Muscle of leg (tissue), 16 donors: ENCODE results near the gene EMC9. TPM values are rescaled to one million over a fixed set of nuclear protein-coding genes. Genes with fewer than 3 reads are reported as not detected.

Source experiments
- DNase-seq: peaks from one replicate; pipeline ENCODE4 v3.0.0; 2013
- H3K27ac ChIP-seq: one replicate; pipeline ENCODE4 v1.5.1; 2013; ENCODE audit warnings: mild to moderate bottlenecking, low read length, control low read depth
- H3K27me3 ChIP-seq: one replicate; pipeline ENCODE4 v1.6.1; 2013; ENCODE audit warnings: low read length; ENCODE audit not compliant: control insufficient read depth, insufficient read depth
- H3K36me3 ChIP-seq: one replicate; pipeline ENCODE4 v1.6.1; 2013; ENCODE audit warnings: low read length; ENCODE audit not compliant: control insufficient read depth, insufficient read depth
- H3K4me1 ChIP-seq: one replicate; pipeline ENCODE4 v1.6.1; 2013; ENCODE audit warnings: low read length; ENCODE audit not compliant: control insufficient read depth, insufficient read depth
- H3K4me3 ChIP-seq: one replicate; pipeline ENCODE4 v1.5.1; 2013; ENCODE audit warnings: low read length, control low read depth
- H3K9me3 ChIP-seq: replicated peaks from 2 replicates; pipeline ENCODE4 v1.6.1; 2013; ENCODE audit warnings: low read depth, low read length; ENCODE audit not compliant: control insufficient read depth
- WGBS: methylation state at CpG from one replicate; pipeline ENCODE4 v1.1.5; 2013; ENCODE audit warnings: missing lambda C conversion rate; ENCODE audit not compliant: insufficient coverage; 5-methylcytosine and 5-hydroxymethylcytosine counted together
- long read RNA-seq, 11 donors: transcript quantifications; one replicate each; lab custom pipeline, GENCODE V29; 2026
- polyA plus RNA-seq, 8 donors: library from polyadenylated mRNA; unstranded; fragments of 120-200 nt; gene quantifications; one replicate each; pipeline versions ENCODE4 v1.2.1 to v1.2.3, GENCODE V29; 2013; ENCODE audit warnings: inconsistent platforms in 1 of 8, low replicate concordance in 1 of 8; ENCODE audit not compliant: insufficient read length in 8 of 8, insufficient read depth in 1 of 8
- total RNA-seq: library from RNA; stranded (reverse); fragments of 120-200 nt; gene quantifications from one replicate; pipeline ENCODE4 v1.2.4, GENCODE V29; 2013

The EMC9 gene, protein sequence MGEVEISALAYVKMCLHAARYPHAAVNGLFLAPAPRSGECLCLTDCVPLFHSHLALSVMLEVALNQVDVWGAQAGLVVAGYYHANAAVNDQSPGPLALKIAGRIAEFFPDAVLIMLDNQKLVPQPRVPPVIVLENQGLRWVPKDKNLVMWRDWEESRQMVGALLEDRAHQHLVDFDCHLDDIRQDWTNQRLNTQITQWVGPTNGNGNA
- 29.9 TPM for total RNA-seq
- 10 to 100 TPM; 22.4 to 40.0 (median 29.4) TPM for polyA plus RNA-seq
- long read RNA-seq, donor 1, transcript EMC9-203 (1 exons, 565 nt) = major isoform, 8 of 27 reads
- long read RNA-seq, donor 1, partial matches to known transcripts = 14 of 27 reads
- long read RNA-seq, donor 1, other reads (novel, unspliced or antisense) = 0 of 27 reads
- long read RNA-seq, donor 2, partial matches to known transcripts = 0 of 4 reads
- long read RNA-seq, donor 2, other reads (novel, unspliced or antisense) = 0 of 4 reads
- long read RNA-seq, donor 3, transcript EMC9-203 (1 exons, 565 nt) = minor isoform, 5 of 48 reads
- long read RNA-seq, donor 3, transcript EMC9-201 (6 exons, 835 nt) = major isoform, 9 of 48 reads
- long read RNA-seq, donor 3, transcript EMC9-202 (5 exons, 953 nt) = minor isoform, 6 of 48 reads
- long read RNA-seq, donor 3, partial matches to known transcripts = 19 of 48 reads
- long read RNA-seq, donor 3, other reads (novel, unspliced or antisense) = 5 of 48 reads
- long read RNA-seq, donor 4, transcript EMC9-201 (6 exons, 835 nt) = major isoform, 7 of 20 reads
- long read RNA-seq, donor 4, transcript EMC9-203 (1 exons, 565 nt) = major isoform, 7 of 20 reads
- long read RNA-seq, donor 4, partial matches to known transcripts = 5 of 20 reads
- long read RNA-seq, donor 4, other reads (novel, unspliced or antisense) = 0 of 20 reads
- long read RNA-seq, donor 5, transcript EMC9-202 (5 exons, 953 nt) = minor isoform, 8 of 84 reads
- long read RNA-seq, donor 5, transcript EMC9-201 (6 exons, 835 nt) = minor isoform, 11 of 84 reads
- long read RNA-seq, donor 5, transcript EMC9-203 (1 exons, 565 nt) = major isoform, 14 of 84 reads
- long read RNA-seq, donor 5, partial matches to known transcripts = 38 of 84 reads
- long read RNA-seq, donor 5, other reads (novel, unspliced or antisense) = 8 of 84 reads
- long read RNA-seq, donor 6, transcript EMC9-203 (1 exons, 565 nt) = minor isoform, 9 of 63 reads
- long read RNA-seq, donor 6, transcript EMC9-201 (6 exons, 835 nt) = major isoform, 11 of 63 reads
- long read RNA-seq, donor 6, transcript EMC9-206 (5 exons, 872 nt) = minor isoform, 7 of 63 reads
- long read RNA-seq, donor 6, transcript EMC9-202 (5 exons, 953 nt) = minor isoform, 8 of 63 reads
- long read RNA-seq, donor 6, partial matches to known transcripts = 28 of 63 reads
- long read RNA-seq, donor 6, other reads (novel, unspliced or antisense) = 0 of 63 reads
- long read RNA-seq, donor 7, transcript EMC9-203 (1 exons, 565 nt) = major isoform, 10 of 43 reads
- long read RNA-seq, donor 7, transcript EMC9-202 (5 exons, 953 nt) = minor isoform, 7 of 43 reads
- long read RNA-seq, donor 7, partial matches to known transcripts = 22 of 43 reads
- long read RNA-seq, donor 7, other reads (novel, unspliced or antisense) = 0 of 43 reads
- long read RNA-seq, donor 8, transcript EMC9-202 (5 exons, 953 nt) = major isoform, 5 of 23 reads
- long read RNA-seq, donor 8, partial matches to known transcripts = 6 of 23 reads
- long read RNA-seq, donor 8, other reads (novel, unspliced or antisense) = 5 of 23 reads
- long read RNA-seq, donor 9, transcript EMC9-203 (1 exons, 565 nt) = major isoform, 5 of 258 reads
- long read RNA-seq, donor 9, partial matches to known transcripts = 173 of 258 reads
- long read RNA-seq, donor 9, other reads (novel, unspliced or antisense) = 74 of 258 reads
- long read RNA-seq, donor 10, transcript EMC9-201 (6 exons, 835 nt) = major isoform, 7 of 13 reads
- long read RNA-seq, donor 10, partial matches to known transcripts = 0 of 13 reads
- long read RNA-seq, donor 10, other reads (novel, unspliced or antisense) = 0 of 13 reads
- long read RNA-seq, donor 11, transcript EMC9-203 (1 exons, 565 nt) = major isoform, 8 of 27 reads
- long read RNA-seq, donor 11, partial matches to known transcripts = 14 of 27 reads
- long read RNA-seq, donor 11, other reads (novel, unspliced or antisense) = 0 of 27 reads

- H3K4me3 ChIP-seq = peak within 1 kb of the TSS; percentile 94
- peak; percentile 100 for DNase-seq
- H3K4me1 ChIP-seq = peaks cover 60% of the 10 kb centered on the region
- peaks cover 54% of the 10 kb centered on the region for H3K36me3 ChIP-seq
- H3K9me3 ChIP-seq = no peaks in the 10 kb centered on the region
- no peaks in the 10 kb centered on the region for H3K27me3 ChIP-seq
- WGBS = under 1% methylated on average over 65 of the region's 65 CpGs
- peak within 1 kb of the TSS; percentile 99 for H3K27ac ChIP-seq
Measured at GRCh38 chr14:24141097-24141880, at the start of gene EMC9. TSS of gene EMC9 (minus strand) at chr14:24141591. CDS start at chr14:24141304, 287 bp downstream.

DNA sequence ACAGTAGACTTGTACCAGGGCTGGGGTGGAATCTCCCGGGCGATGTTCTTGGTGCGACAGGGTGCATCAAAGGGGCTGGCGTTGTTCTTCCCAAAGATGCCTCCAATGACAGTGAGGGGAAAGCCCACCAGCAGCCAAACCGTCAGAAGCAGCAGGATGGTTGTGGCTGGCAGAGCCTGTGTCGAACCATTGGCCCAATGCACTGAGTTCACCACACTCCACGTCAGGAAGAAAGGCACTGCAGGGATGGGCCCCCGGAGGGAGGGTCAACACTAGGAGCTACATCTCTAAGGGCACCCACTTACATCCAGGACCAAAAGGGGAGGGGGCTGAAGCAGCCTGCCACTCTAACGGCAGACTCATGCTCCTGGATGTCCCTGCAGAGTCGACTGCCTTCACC is 49.0 kb upstream of the EMC9 start:
- 95% methylated on average over 6 of the region's 10 CpGs for WGBS
- DNase-seq = no peak
- H3K36me3 ChIP-seq = peaks cover 51% of the 10 kb centered on the region
- H3K4me3 ChIP-seq = no peak overlapping the region
- no peaks in the 10 kb centered on the region for H3K27me3 ChIP-seq
- peaks cover 23% of the 10 kb centered on the region for H3K4me1 ChIP-seq
- no peak overlapping the region for H3K27ac ChIP-seq
- no peaks in the 10 kb centered on the region for H3K9me3 ChIP-seq

- peaks cover 60% of the 10 kb centered on the region for H3K36me3 ChIP-seq
- 100% methylated on average over 5 of the region's 9 CpGs for WGBS
- no peaks in the 10 kb centered on the region for H3K9me3 ChIP-seq
- H3K27ac ChIP-seq = no peak overlapping the region
- H3K4me1 ChIP-seq = peaks cover 17% of the 10 kb centered on the region
- no peaks in the 10 kb centered on the region for H3K27me3 ChIP-seq
- DNase-seq = no peak
- H3K4me3 ChIP-seq = no peak overlapping the region
Measured at GRCh38 chr14:24189460-24189859, 48.1 kb upstream of the EMC9 start.

DNA sequence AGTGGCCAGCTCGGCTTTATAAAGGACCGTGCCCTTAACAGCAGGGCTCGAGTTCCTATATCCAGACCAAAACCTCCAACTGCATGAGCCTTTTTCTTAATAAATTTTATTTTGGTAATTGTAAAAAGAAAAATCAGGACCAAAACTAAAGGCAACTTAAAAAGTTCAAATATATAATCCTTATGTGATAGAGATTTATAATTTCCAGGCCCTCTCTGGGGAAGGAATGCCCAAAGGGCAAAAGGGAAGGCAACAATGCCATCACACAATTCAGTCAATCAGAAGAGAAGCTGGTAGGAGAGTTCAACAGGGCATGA is 47.6 kb upstream of the EMC9 start:
- peak overlapping the region; percentile 32 for H3K27ac ChIP-seq
- peaks cover 63% of the 10 kb centered on the region for H3K36me3 ChIP-seq
- no peaks in the 10 kb centered on the region for H3K9me3 ChIP-seq
- no peak for DNase-seq
- H3K27me3 ChIP-seq = no peaks in the 10 kb centered on the region
- WGBS = 0% methylated on average over 1 of the region's 3 CpGs
- peaks cover 16% of the 10 kb centered on the region for H3K4me1 ChIP-seq
- peak overlapping the region; percentile 79 for H3K4me3 ChIP-seq

- Histone ChIP-seq H3K9me3 (no peaks in the 10 kb centered on the region), H3K27ac (peak within 1 kb of the TSS; percentile 60), H3K27me3 (no peaks in the 10 kb centered on the region), H3K4me3 (peak within 1 kb of the TSS; percentile 79), H3K36me3 (peaks cover 67% of the 10 kb centered on the region), H3K4me1 (peaks cover 16% of the 10 kb centered on the region)
- DNase-seq = peak; percentile 99
- under 1% methylated on average over 62 of the region's 65 CpGs for WGBS
Measured at GRCh38 chr14:24188251-24189058, 47.1 kb upstream of the EMC9 start, which contains the start of gene IPO4. TSS of gene IPO4 (minus strand) at chr14:24188816. CDS start at chr14:24188787, 29 bp downstream.

- Histone ChIP-seq H3K27ac (no peak overlapping the region), H3K27me3 (no peaks in the 10 kb centered on the region), H3K9me3 (no peaks in the 10 kb centered on the region), H3K4me1 (peaks cover 16% of the 10 kb centered on the region), H3K4me3 (peak overlapping the region; percentile 79), H3K36me3 (peaks cover 69% of the 10 kb centered on the region)
- WGBS = 88% methylated on average over 1 of the region's 2 CpGs
- no peak for DNase-seq
Measured at GRCh38 chr14:24187539-24187915, 46.1 kb upstream of the EMC9 start.

DNA sequence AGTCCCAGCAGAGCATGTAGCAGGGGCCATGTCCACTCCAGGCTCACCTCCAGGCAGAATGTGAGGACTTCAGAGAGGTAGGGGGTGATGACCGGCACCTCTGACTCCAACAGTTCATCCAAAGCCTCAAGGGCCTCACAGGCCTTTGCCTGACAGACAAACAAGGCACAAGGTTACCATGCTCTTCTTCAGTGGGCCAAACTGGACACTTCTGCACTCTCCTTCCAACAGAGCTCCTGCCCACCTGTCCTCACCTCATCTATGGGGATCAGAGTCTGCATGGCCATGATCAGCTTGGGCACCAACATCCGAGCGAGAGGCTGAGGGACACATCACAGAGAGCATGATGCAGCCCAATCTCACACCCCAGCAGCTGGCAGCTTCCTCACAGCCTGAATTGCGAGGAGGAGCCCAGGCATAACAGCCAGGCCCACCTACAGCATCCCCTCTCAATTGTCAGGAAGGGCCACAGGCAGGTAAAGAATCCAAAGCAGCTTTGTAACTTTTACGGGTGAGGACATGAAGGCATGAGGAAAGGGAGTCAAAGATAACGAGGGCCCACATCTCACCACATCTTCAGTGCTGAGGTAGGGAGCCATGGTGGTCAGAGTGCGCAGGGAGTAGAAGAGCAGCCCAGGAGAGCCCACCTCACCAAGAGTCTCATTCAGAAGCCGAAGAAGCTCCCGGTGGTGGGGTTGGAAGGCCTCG is 45.6 kb upstream of the EMC9 start:
- WGBS = 100% methylated on average over 3 of the region's 10 CpGs

More for the DNA sequence above, 45.6 kb upstream of the EMC9 start:
- H3K27me3 ChIP-seq = no peaks in the 10 kb centered on the region
- H3K36me3 ChIP-seq = peaks cover 69% of the 10 kb centered on the region
- DNase-seq = no peak
- no peak overlapping the region for H3K4me3 ChIP-seq
- H3K27ac ChIP-seq = no peak overlapping the region
- no peaks in the 10 kb centered on the region for H3K9me3 ChIP-seq
- peaks cover 16% of the 10 kb centered on the region for H3K4me1 ChIP-seq
